ENCODE data around the gene XKR7. TPM values are rescaled to one million over a fixed set of nuclear protein-coding genes. Genes with fewer than 3 reads are reported as not detected.

Gene XKR7
- total RNA-seq, 1 donor from 2014 or later = 0.05 TPM

DNA sequence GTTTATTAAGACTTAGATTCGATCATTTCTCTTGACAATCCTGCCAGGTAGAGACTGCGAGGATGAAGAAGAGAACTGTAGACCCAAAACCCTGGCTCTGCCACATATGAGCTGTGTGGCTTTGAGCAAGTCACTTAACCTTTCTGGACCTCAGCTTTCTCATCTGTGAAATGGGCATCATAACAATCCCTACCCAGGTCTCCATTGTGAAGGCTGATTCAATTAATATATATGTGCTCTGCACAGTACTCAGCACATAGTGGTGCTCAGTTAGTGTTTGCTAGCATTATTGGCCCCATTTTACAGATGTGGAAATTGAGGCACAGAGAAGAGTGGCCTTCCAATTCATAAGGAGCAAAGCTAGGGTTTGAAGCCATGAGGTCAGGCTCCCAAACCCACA, 7.9 kb downstream of the XKR7 start:
- intact Hi-C loops (cut with micrococcal nuclease) = no loop called here

DNA sequence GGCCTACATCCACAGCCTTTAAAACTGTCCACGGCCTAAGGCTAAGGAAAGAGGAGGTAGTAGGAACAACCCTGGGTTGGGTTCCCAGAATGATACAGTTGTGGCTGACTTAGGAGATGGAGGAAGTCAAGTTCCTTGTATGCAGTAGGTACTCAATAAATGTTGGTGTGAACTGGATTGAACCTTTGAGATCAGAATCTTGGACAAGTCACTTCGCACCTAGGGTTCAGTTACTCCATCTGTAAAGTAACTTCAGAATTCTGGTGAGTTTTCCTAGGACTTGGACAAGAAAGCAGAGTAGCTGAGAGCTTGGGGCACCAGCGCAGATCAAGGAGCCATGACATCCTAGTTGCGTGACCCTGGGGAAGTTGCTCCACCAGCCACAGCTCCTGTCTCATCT, 9.1 kb downstream of the XKR7 start:
- intact Hi-C loops (cut with micrococcal nuclease) = no loop called here

DNA sequence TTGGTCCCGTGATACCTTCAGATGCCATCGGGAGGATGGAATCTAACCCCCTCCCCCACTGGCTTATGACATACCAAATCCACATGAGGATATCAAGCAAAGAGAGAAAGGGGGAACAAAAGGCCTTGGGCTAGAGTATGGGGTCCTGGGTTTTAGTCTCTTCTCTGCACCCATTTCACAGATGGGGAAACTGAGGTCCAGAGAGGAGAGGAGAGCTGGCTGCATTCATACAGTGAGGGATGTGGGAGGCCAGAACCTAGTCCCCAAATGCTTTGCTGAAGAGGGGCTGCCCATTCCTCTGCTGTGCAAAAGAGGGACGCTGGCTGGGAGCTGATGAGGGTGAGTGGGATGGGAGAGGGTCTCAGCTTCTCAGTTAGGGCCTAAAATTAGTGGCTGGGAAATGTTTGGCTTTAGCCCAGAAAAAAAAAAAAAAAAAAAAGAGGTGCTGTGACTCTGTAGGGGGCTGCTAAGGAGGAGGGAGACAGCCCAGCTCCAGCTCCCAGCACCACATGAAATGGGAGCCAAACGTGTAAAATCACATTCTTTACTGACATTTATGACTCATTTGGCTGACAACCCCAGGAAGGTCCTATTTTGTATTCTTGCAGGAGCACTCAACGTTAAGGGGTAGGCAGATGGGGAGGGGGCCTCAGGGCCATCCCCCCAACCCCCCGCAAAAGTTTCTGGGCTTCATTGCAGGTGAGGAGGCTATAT, 11.9 kb downstream of the XKR7 start:
- intact Hi-C loops (cut with micrococcal nuclease) = no loop called here

DNA sequence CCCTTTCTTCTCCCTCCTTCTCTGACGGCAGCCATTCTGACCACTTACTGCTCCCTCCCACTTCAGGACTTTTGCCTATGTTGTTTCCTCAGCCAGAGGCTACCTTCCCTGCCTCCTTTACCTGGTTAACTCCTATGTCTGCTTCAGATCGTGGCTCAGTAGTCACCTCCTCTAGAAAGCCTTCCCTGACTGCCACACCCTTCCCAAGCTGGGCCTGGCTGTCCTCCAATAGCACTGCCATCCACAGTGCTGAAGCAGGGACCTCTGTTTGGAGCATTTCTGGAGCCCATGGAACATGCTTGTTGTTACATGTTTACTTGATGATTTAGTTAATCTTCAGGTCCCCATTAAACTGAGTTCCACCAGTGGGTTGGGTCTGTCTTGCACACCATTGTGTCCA, 13.8 kb downstream of the XKR7 start:
- intact Hi-C loops (cut with micrococcal nuclease) = no loop called here

DNA sequence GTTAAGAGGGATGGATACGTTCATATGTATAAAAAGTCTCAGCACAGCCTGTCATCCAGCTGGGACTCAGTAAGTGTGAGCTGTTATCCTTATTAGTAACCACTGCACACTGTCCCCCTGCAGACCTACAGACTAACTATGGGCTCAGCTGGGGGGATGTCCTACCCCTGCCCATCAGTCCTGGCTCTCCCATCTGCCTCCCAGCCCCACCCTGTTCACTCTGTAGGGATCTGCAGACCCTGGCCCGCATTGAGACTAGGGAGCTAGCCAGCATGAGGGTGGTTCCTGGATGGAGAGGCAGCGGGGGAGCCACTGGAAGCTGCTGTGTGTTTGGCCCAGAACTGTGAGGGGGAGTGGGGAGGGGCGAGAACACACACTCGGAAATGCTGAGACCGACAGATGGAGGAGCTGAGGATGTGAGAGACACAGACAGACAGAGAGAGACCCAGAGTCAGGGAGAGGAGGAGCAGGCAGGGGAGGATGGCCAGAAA, 17.1 kb downstream of the XKR7 start:
- intact Hi-C loops (cut with micrococcal nuclease) = no loop called here

DNA sequence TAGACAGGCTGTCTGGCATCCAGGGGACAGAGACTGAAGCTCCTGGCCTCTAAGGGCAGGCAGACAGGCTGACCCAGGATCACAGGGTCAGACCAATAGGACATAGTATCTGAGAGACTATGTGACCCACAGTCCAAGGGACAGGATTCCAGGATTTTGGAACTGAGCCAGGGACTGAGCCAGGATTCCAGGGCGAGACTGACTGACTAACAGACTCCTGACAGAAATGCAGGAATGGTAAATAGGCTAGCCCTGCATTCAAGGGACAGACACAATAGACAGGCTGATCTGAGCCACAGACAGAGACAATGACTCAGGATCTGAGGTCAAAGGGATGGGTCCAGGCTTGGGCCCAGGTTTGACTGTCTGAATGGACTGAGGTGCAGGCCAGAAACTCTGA, 19.8 kb downstream of the XKR7 start:
- intact Hi-C loops (cut with micrococcal nuclease) = no loop called here

DNA sequence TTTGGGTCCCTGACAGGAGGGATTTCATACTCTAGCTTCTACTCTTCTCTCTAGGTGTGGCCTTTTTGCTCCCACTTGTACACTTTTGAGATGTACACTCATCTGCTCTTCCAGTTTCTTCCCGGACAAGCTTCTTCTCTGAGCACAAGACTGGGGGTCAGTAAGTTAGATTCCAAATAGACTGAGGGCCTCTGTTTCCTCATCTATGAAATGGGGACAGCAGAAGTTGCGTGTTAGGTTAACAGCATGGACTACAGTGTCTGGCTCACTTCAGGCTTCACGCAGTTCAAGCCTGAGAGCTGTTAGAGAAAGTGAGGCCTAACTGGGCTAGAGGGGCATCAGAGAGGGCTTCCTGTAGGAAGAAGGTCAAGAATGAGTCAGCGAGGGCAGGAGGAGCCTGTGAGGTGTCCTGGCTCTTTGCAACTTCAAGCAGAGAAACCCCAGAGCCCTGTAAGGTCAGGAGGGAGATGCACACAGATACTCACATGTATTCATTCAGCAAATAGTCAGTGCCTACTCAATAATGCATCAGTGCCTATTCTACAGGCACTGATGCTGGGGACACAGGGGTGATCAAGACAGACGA, 20.6 kb downstream of the XKR7 start:
- intact Hi-C loops (cut with micrococcal nuclease) = no loop called here

DNA sequence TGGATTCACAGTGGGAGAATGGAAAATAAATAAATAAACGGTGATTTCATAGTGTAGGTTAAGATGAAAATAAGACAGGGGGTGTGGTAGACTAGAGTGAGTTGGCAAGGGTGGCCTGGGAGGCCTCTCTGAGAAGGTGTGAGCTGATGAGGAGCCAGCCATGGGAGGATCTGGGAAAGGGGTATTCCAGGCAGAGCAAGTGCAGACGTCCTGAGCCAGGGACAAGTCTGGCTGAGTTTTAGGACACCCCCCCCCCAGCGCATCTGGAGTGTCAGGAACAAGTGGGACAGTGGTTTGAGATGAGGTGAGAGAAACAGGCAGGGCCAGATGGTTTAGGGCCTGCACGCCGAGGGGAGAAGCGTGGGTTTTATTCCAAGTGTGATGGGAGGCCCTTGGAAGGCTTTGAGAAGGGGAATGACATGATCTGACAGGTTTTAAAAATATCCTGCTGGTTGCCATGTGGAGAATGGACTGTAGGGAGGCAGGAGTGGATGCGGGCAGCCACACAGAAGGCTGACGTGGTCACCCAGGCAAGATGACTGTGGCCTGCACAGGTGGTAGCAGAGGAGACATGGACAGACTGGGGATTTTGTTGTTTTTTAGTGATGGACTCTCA, 21.2 kb downstream of the XKR7 start:
- intact Hi-C loops (cut with micrococcal nuclease) = no loop called here

DNA sequence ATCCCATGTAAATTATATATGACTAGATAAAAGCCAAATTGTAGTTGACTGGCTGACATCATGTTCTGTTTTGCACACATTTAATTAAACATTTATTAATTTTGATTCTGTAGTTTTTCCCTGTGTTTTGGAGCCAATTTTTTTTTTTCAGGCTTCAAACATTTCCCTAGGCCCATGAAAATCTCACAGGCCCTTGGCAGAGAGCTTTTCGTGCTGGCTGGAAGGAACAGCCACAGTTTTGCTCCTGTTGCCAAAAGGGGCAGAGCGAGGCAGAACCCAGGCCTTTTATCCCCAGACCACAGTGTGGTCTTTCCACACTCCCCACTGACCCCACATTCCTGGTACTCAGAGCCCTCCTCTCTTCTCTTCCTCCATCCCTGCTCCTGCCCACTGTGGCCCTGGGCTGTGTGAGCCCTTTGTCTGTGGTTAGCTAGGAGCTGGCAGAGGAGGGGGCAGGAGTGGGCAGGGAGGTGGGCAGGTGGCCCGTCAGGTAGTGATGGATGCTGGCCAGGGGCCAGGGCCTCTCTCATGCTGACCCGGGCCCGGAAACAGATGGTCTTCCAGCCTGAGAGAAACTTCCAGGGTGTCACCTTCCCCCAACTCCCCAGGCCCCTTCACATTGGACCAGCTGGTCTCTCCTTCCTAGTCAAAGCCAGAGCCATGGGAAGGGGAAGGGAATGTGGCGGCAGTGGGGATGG, 22.8 kb downstream of the XKR7 start:
- intact Hi-C loops (cut with micrococcal nuclease) = no loop called here

DNA sequence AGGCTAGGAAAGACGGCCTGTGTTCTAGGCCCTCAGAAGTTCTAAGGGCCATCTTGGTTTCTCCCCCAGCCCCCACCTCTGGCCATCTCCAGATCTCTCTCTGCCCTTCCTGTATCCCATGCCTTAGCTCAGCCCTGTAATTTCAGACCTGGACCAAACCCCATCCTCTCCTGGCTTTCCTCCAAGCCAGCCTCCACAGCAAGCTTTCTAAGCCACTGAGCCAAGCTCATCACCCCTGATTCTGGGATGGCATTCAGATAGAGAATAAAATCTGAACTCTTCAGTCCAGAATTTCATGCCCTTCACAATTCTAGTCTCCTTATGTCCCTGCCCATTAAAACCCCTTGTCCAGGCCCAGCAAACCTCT, 23.4 kb downstream of the XKR7 start:
- intact Hi-C loops (cut with micrococcal nuclease) = no loop called here

DNA sequence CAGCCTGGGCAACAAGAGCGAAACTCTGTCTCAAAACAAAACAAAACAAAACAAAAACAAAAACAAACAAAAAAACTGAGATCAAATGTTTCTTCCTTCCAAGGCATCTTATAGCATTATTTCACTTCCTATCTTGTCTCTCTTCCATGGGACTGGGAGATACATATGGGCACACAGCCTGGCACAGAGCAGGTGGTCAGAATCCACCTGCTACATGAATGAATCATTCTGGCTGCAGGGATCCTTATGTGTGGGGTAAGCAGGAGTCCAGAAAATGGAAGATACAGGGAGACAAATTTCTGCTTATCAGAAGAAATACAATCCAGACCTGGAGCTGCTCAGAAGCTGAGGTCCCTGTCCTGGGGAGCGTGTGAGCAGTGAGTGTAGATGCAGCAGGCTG, 24.1 kb downstream of the XKR7 start:
- intact Hi-C loops (cut with micrococcal nuclease) = no loop called here

DNA sequence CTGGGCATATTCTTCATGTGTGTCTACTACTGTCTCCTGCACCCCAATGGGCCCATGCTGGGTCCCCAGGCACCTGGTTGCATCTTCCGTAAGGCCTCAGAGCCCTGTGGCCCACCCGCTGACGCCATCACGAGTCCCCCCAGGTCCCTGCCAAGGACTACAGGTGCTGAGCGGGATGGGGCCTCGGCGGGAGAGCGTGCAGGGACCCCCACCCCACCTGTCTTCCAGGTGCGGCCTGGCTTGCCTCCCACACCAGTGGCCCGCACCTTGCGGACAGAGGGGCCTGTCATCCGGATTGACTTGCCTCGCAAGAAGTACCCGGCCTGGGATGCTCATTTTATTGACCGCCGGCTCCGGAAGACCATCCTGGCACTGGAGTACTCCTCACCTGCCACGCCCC, 29.0 kb downstream of the XKR7 start:
- intact Hi-C loops (cut with micrococcal nuclease) = no loop called here

DNA sequence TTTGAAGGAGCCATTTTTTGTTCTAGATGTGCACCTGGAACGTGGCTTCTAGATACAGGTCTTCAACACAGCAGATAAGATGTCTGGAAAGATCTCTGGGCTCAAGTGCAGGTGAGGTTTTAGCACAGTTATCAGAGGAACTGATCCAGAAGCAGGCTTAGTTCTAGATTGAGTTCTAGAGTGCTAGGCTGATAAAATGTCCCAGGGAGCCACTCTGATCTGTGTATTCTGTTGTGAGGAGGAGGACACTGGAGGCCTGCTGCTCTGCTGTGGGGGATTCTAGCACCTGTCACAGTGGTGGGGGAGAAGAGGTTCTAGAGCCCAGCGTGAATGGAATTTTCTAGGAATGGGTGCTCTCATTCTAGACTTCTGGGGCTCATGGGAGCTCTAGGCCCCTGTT, 30.3 kb downstream of the XKR7 start:
- intact Hi-C loops (cut with micrococcal nuclease) = no loop called here

DNA sequence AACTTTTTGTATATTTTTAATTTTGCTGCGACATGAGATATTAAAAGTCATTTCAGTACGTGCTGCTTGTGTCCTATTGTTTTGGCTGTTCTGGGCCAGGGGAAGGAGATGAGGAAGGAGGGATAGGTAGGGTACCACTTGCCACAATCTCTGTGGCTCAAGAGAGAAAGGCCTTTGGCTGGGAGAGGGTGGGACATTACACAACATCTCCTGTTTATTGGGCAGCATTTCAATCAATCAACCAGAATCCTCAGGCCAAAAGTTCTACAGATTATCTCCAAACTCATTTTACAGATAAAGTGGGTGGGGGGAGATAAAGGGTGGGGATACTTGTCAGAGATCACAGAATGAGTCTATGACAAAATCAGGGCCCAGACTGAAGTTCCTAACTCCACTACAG, 35.4 kb downstream of the XKR7 start:
- intact Hi-C loops (cut with micrococcal nuclease) = no loop called here

DNA sequence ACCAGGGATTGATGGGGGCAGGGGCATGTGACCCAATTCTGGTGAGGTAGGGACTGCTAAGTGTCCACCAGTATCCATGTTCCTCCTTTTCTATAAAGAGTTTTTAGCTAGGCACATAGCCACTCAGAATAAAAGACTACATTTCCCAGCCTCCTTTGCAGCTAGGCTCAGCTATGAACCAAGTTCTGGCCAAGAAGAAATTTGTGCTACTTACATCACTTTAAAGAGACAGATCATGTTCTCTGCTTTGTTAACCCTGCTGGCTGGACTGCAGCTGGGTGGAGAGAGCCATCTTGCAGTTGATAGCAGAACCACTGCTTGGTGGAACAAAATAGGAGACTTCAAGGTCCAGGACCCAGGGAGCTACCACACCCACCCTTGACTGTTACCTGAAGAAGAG, 37.0 kb downstream of the XKR7 start:
- intact Hi-C loops (cut with micrococcal nuclease) = no loop called here

DNA sequence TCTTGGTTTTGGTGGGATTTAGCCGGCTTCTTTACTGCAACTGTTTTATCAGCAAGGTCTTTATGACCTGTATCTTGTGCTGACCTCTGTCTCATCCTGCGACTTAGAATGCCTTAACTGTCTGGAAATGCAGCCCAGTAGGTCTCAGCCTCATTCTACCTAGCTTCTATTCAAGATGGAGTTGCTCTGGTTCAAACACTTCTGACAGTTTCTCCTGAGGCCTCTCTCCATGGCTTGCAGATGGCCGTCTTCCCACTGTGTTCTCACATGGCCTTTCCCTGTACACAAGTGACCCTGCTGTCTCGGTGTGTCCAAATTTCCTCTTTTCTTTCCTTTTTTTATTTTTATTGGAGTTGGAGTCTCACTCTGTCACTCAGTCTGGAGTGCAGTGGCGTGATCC, 38.1 kb downstream of the XKR7 start:
- intact Hi-C loops (cut with micrococcal nuclease) = no loop called here

DNA sequence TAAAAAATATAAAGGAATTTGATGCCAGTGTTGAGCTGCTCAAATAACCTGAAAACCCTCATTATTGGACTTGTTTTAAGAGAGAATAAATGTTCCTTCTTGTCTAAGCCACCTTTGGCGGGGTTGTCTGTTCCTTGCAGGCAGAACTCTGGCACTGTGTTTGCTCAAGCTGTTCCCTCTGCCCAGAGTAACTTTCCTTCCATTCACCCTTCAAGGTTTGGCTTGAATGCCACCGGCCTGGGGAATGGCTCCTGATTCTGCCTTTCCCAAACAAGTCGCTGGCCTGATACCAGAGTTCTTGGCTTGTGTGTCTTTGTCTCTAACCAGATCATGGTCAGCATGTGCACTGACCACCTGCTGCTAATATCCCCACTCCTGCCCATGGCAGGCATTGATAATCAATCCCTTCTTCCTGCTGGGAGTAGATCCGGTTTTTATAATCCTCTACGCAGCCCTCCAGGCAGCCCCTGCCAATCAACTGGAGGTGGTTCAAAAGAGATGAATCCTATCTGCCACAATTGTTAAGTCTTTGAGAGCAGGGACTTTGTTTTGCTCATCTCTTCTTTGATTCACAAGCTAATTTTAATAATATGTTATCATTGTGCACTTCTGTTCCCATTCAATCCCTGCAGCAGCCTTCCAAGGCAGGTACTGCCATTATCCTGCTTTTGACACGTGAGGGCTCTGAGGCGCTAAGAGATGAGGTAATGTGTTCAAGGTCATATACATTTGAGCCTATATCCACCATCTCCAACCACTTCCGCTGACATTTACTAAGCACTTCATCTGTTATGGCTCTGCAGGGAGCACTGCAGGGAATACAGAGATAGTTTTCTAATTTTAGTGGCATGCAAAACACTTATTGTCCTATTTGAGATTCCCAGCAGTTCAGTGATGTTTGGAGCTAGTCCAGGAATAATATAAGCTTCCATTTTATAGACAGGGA, 39.2 kb downstream of the XKR7 start:
- intact Hi-C loops (cut with micrococcal nuclease) = no loop called here

DNA sequence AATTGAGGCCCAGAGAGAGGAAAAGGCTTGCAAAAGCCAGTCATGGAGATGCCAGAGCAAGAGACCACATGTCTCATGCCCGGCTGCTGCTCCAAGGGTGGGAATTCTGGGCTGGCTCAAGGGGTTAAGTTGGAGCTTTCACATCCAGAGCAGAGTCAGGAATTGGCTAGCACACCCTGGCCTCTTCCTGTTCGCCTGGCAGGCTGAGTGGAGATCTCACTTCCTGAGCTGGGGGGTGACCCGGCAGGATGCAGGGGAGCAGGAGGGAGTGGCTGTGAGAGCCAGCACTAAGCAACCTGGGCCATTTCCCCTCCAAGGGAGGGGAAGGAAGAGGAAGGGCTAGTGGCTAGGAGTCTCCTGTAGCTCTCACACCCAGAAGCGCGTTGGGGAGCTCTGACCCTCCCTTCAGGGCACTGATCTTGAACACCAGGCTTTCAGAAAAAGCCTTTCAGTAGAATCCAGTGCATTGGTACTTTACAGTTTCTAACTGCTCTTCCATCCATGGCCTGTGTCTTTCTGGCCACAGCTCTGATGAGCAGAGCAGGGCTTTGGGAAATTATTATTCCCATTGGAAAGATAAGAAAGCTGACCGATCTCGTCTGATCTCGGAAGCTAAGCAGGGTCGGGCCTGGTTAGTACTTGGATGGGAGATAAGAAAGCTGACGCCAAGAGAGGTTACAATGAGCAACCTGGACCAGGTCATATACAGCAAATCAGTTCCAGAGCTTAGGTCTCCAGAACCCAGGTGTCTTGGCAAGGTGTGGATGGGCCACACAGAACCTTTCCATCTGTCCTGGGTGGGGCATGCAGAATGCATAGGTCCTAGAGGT, 40.1 kb downstream of the XKR7 start:
- intact Hi-C loops (cut with micrococcal nuclease) = no loop called here

DNA sequence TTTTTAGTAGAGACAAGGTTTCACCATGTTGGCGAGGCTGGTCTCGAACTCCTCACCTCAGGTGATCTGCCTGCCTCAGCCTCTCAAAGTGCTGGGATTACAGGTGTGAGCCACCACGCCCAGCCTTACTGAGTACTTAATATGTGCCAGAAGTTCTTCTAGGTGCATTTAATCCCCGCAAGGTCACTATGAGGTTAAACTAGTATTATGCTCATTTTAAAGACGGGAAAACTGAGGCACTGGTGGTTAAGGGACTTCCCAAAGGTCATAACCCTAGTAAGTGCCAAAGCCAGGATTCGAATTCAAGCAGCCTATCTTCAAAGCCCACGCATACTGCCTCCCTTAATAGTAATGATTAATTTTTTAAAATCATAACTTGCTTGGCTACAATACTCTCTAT, 41.6 kb downstream of the XKR7 start:
- intact Hi-C loops (cut with micrococcal nuclease) = no loop called here

DNA sequence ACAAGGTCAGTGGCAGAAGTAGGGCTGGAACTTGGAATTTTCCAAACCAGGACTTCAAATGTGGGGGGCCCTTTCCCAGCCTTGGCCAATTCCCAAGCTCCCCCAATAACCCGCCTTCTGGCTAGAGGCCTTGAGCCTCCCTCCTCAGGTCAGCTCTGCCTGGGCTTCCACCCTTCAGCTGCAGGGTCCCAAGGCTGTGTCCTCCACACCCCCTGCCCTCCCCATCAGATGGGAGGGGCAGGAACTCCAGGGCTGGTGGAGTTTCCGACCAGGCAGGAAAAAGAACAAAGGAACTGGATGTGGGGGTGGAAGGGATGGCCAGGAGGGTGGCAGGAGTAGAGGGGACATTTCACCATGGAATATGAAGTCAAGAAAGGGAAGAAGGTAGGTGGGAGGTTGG, 42.1 kb downstream of the XKR7 start, which contains the start of gene CCM2L:
Gene CCM2L (plus strand): TSS at position 338 of the 400 bp plus-strand sequence. CDS start 17 bp downstream, at position 355.
- intact Hi-C loops (cut with micrococcal nuclease) = no loop called here
